Osteoblast (primary cell): ENCODE data around the gene CNOT6L. TPM values are rescaled to one million over a fixed set of nuclear protein-coding genes. Genes with fewer than 3 reads are reported as not detected.

Source experiments
- DNase-seq: peaks from one replicate; pipeline ENCODE4 v3.0.0; 2011; ENCODE audit warnings: low spot score, mixed read lengths; ENCODE audit not compliant: insufficient read length; ENCODE audit errors: missing footprints
- H2AFZ ChIP-seq: 2 replicates; pipeline ENCODE4 v1.6.0; 2011; ENCODE audit warnings: mild to moderate bottlenecking, low read length
- H3K27ac ChIP-seq: 2 replicates; pipeline ENCODE4 v1.5.1; 2011; ENCODE audit warnings: mild to moderate bottlenecking, low read depth, low read length, moderate library complexity
- H3K27me3 ChIP-seq: 2 replicates; pipeline ENCODE4 v1.6.0; 2012; ENCODE audit warnings: mild to moderate bottlenecking, control low read depth, inconsistent platforms, low read length, moderate library complexity; ENCODE audit not compliant: insufficient read depth
- H3K36me3 ChIP-seq: 2 replicates; pipeline ENCODE4 v1.5.1; 2011; ENCODE audit warnings: mild to moderate bottlenecking, low read length, control low read depth, moderate library complexity; ENCODE audit not compliant: insufficient read depth
- H3K4me1 ChIP-seq: 2 replicates; pipeline ENCODE4 v1.5.1; 2011; ENCODE audit warnings: mild to moderate bottlenecking, low read length, control low read depth, moderate library complexity; ENCODE audit not compliant: insufficient read depth
- H3K4me2 ChIP-seq: 2 replicates; pipeline ENCODE4 v1.6.0; 2011; ENCODE audit warnings: mild to moderate bottlenecking, low read length; ENCODE audit not compliant: insufficient read depth
- H3K4me3 ChIP-seq: fragments of 200-600 bp; sonication (generic); 3 replicates; pipeline ENCODE4 v1.5.1; 2012; ENCODE audit warnings: mild to moderate bottlenecking, low read length, inconsistent platforms; ENCODE audit not compliant: insufficient read depth
- H3K79me2 ChIP-seq: 2 replicates; pipeline ENCODE4 v1.6.0; 2012; ENCODE audit warnings: mild to moderate bottlenecking, low read length, control low read depth, inconsistent platforms; ENCODE audit not compliant: insufficient read depth
- H3K9me3 ChIP-seq: 2 replicates; pipeline ENCODE4 v1.5.1; 2011; ENCODE audit warnings: low read depth, low read length, control low read depth
- H4K20me1 ChIP-seq: 2 replicates; pipeline ENCODE4 v1.6.0; 2012; ENCODE audit warnings: mild to moderate bottlenecking, low read length, control low read depth; ENCODE audit not compliant: insufficient read depth
- CTCF ChIP-seq: IDR thresholded peaks from 2 replicates; pipeline ENCODE4 v1.5.1; 2011; ENCODE audit warnings: mild to moderate bottlenecking, low read depth, low read length, moderate library complexity; ENCODE audit errors: extremely low read depth
- total RNA-seq: library from RNA; depleted of rRNA; stranded (reverse); fragments of >200 nt; gene quantifications from 2 replicates; pipeline ENCODE4 v1.2.3, GENCODE V29; 2012

CNOT6L gene
- total RNA-seq, 1 donor, result 15.2 TPM

GRCh38 chr4:77765720-77766119 lies 53.4 kb downstream of the CNOT6L start:
- H3K36me3 ChIP-seq, result no peaks in the 10 kb centered on the region
- no peaks in the 10 kb centered on the region for H3K27me3 ChIP-seq
- H3K4me2 ChIP-seq, result no peak overlapping the region
- no peak for TF ChIP-seq CTCF
- no peak overlapping the region for H3K4me3 ChIP-seq
- H3K27ac ChIP-seq, result no peak overlapping the region
- H3K4me1 ChIP-seq, result no peaks in the 10 kb centered on the region
- no peaks in the 10 kb centered on the region for H3K9me3 ChIP-seq
- no peaks in the 10 kb centered on the region for H4K20me1 ChIP-seq
- no peaks in the 10 kb centered on the region for H3K79me2 ChIP-seq
- no peak overlapping the region for H2AFZ ChIP-seq
- no peak for DNase-seq

GRCh38 chr4:77762531-77762930 lies 56.6 kb downstream of the CNOT6L start:
- Histone ChIP-seq H3K79me2 (no peaks in the 10 kb centered on the region), H3K36me3 (no peaks in the 10 kb centered on the region), H3K4me3 (no peak overlapping the region), H3K27me3 (no peaks in the 10 kb centered on the region), H2AFZ (no peak overlapping the region), H3K27ac (no peak overlapping the region), H4K20me1 (no peaks in the 10 kb centered on the region), H3K4me1 (no peaks in the 10 kb centered on the region), H3K4me2 (no peak overlapping the region), H3K9me3 (no peaks in the 10 kb centered on the region)
- TF ChIP-seq CTCF, result no peak
- no peak for DNase-seq

GRCh38 chr4:77761595-77761994 lies 57.6 kb downstream of the CNOT6L start:
- no peak for TF ChIP-seq CTCF
- Histone ChIP-seq H3K27me3 (no peaks in the 10 kb centered on the region), H2AFZ (no peak overlapping the region), H3K9me3 (no peaks in the 10 kb centered on the region), H3K4me2 (no peak overlapping the region), H4K20me1 (no peaks in the 10 kb centered on the region), H3K4me3 (no peak overlapping the region), H3K27ac (no peak overlapping the region), H3K36me3 (no peaks in the 10 kb centered on the region), H3K79me2 (no peaks in the 10 kb centered on the region), H3K4me1 (no peaks in the 10 kb centered on the region)
- DNase-seq, result no peak

- no peak overlapping the region for H3K4me2 ChIP-seq
- no peaks in the 10 kb centered on the region for H3K27me3 ChIP-seq
- no peak overlapping the region for H3K4me3 ChIP-seq
- H3K9me3 ChIP-seq, result no peaks in the 10 kb centered on the region
- no peaks in the 10 kb centered on the region for H4K20me1 ChIP-seq
- no peak for DNase-seq
- H3K36me3 ChIP-seq, result no peaks in the 10 kb centered on the region
- no peaks in the 10 kb centered on the region for H3K79me2 ChIP-seq
- no peak for TF ChIP-seq CTCF
- no peaks in the 10 kb centered on the region for H3K4me1 ChIP-seq
- H3K27ac ChIP-seq, result no peak overlapping the region
- no peak overlapping the region for H2AFZ ChIP-seq
Measured at GRCh38 chr4:77758804-77759203, 60.4 kb downstream of the CNOT6L start.
